A549 (cell line): ENCODE measurements around the gene CLDN17. TPM values are rescaled to one million over a fixed set of nuclear protein-coding genes. Genes with fewer than 3 reads are reported as not detected.

Experiments
- ATAC-seq, 2 experiments: fragments of 200-7000 bp in 1 of 2; fragments of >200 bp in 1 of 2; cut with Nextera tagmentation in 1 of 2; cut with Tn5 transposase in 1 of 2; 3 replicates each; pipeline versions ENCODE4 v1.8.0 to v1.9.1; 2018 to 2020; ENCODE audit warnings: mild to moderate bottlenecking in 1 of 2, moderate library complexity in 1 of 2
- CTCF ChIA-PET: fragments of 300-600 bp; sonication (Branson Sonifier 250); formaldehyde crosslinking; extraction: SDS; loops from one replicate; lab custom pipeline; 2021; ENCODE audit warnings: antibody characterized with exemption, inconsistent platforms; lab: Yijun Ruan, JAX
- POLR2A ChIA-PET: fragments of 350-600 bp; formaldehyde crosslinking; extraction: SDS; loops from one replicate; lab custom pipeline; 2021; ENCODE audit warnings: antibody characterized with exemption, inconsistent platforms; lab: Yijun Ruan, JAX
- DNase-seq, 2 experiments: peaks; one replicate each; pipeline versions ENCODE4 v3.0.0 to v3.0.0-alpha.2; 2011 to 2016; ENCODE audit warnings: low read depth in 1 of 2, low spot score in 1 of 2
- FAIRE-seq: peaks from 2 replicates; lab custom pipeline; 2011; peaks lifted over from hg19 to GRCh38; lab: Jason Lieb, UNC
- H3K27ac ChIP-seq, 2 experiments: fragments of >200 bp; sonication (Bioruptor Twin); formaldehyde crosslinking; 3 replicates each; pipeline ENCODE4 v1.5.1; 2016 to 2017
- H3K4me1 ChIP-seq: fragments of >200 bp; sonication (Bioruptor Twin); formaldehyde crosslinking; 3 replicates; pipeline ENCODE4 v1.6.1; 2016
- H3K4me2 ChIP-seq: fragments of >200 bp; sonication (Bioruptor Twin); formaldehyde crosslinking; 3 replicates; pipeline ENCODE4 v1.6.1; 2016
- H3K4me3 ChIP-seq: fragments of >200 bp; sonication (Bioruptor Twin); formaldehyde crosslinking; 3 replicates; pipeline ENCODE4 v1.5.1; 2016
- H3K9me3 ChIP-seq: fragments of >200 bp; sonication (Bioruptor Twin); formaldehyde crosslinking; 3 replicates; pipeline ENCODE4 v1.6.1; 2016
- ATOH8 ChIP-seq: fragments of 250-450 bp; sonication (Bioruptor Pico); IDR thresholded peaks from 2 replicates; pipeline ENCODE4 v1.5.0; 2020; ENCODE audit warnings: low read depth, mild to moderate bottlenecking, moderate library complexity
- CBX8 ChIP-seq: fragments of 200-600 bp; sonication (generic); IDR thresholded peaks from 2 replicates; pipeline ENCODE4 v1.6.1; 2016
- E2F6 ChIP-seq: IDR thresholded peaks from 2 replicates; pipeline ENCODE4 v1.6.1; 2012; ENCODE audit warnings: low read depth, borderline replicate concordance
- EP300 ChIP-seq, 2 experiments: fragments of >200 bp; sonication (Bioruptor Twin); formaldehyde crosslinking; IDR thresholded peaks; 2 replicates in 1 of 2; 3 replicates in 1 of 2; pipeline ENCODE4 v1.6.1; 2016 to 2017
- ESRRA ChIP-seq: fragments of 150-350 bp; IDR thresholded peaks from 2 replicates; pipeline ENCODE4 v1.6.1; 2014; ENCODE audit warnings: mild to moderate bottlenecking, low read length, borderline replicate concordance
- HES2 ChIP-seq: fragments of >200 bp; sonication (Bioruptor Twin); formaldehyde crosslinking; IDR thresholded peaks from 2 replicates; pipeline ENCODE4 v1.6.1; 2016
- MAFK ChIP-seq: fragments of 450-650 bp; IDR thresholded peaks from 2 replicates; pipeline ENCODE4 v1.6.1; 2014; ENCODE audit not compliant: partially characterized antibody
- NFE2L2 ChIP-seq: fragments of 150-350 bp; conservative IDR thresholded peaks from 2 replicates; pipeline ENCODE4 v1.6.1; 2014; ENCODE audit warnings: low read length
- NPAS2 ChIP-seq: fragments of 250-450 bp; sonication (Bioruptor Pico); IDR thresholded peaks from 2 replicates; pipeline ENCODE4 v1.8.0; 2022; ENCODE audit warnings: mild to moderate bottlenecking, moderate library complexity, borderline replicate concordance
- RCOR1 ChIP-seq: fragments of 150-350 bp; IDR thresholded peaks from 2 replicates; pipeline ENCODE4 v1.6.1; 2014; ENCODE audit warnings: antibody characterized with exemption, low read length, low read depth
- REST ChIP-seq: fragments of 200-600 bp; sonication (generic); IDR thresholded peaks from 2 replicates; pipeline ENCODE4 v1.6.1; 2016; ENCODE audit warnings: antibody characterized with exemption, mild to moderate bottlenecking, moderate library complexity
- SREBF2 ChIP-seq: fragments of 450-650 bp; IDR thresholded peaks from 2 replicates; pipeline ENCODE4 v1.6.1; 2014; ENCODE audit warnings: mild to moderate bottlenecking, moderate library complexity
- TP53 ChIP-seq: fragments of 250-450 bp; sonication (Bioruptor Pico); IDR thresholded peaks from 2 replicates; pipeline ENCODE4 v1.5.0; 2021; ENCODE audit warnings: mild to moderate bottlenecking, moderate library complexity
- ZC3H11A ChIP-seq: fragments of 450-650 bp; IDR thresholded peaks from 2 replicates; pipeline ENCODE4 v1.6.1; 2014; ENCODE audit warnings: antibody characterized with exemption, mild to moderate bottlenecking
- WGBS: methylation state at CpG from one replicate; pipeline ENCODE4 v1.1.6; 2017; ENCODE audit errors: missing lambda C conversion rate; 5-methylcytosine and 5-hydroxymethylcytosine counted together
- polyA plus RNA-seq, 4 experiments: library from polyadenylated mRNA; depleted of rRNA in 3 of 4; stranded (reverse); fragments of >200 nt; fragmentation: RNase III in 1 of 4; extraction: RNeasy Plus Mini Kit Qiagen cat#74134 plus additional on column Dnase treatment in 1 of 4; gene quantifications; 2 replicates in 3 of 4; 3 replicates in 1 of 4; pipeline ENCODE4 v1.2.3, GENCODE V29; 2011 to 2017

CLDN17 gene
- polyA plus RNA-seq, 2 of the 4 experiments (the other 2 are of a cell fraction) = not detected

- TF ChIP-seq NFE2L2 (peak; percentile 58), MAFK (peak; percentile 78), ZC3H11A (no peak)
- TF ChIP-seq, all 56 proteins: peak for 2
- Histone ChIP-seq H3K9me3 (no peaks in the 10 kb centered on the region), H3K4me3 (no peak overlapping the region), H3K4me2 (peak overlapping the region; percentile 37; the same call in 1 of the 3 replicates), H3K4me1 (no peaks in the 10 kb centered on the region), H3K27ac (peak overlapping the region; percentile 38 to 50; a peak in 3 of 6 replicates)
- no peak for FAIRE-seq
- ChIA-PET CTCF (no interaction called here), POLR2A (no interaction called here)
- DNase-seq = no peak
- peak in 1 of 2 experiments; percentile 33; a peak in 2 of 6 replicates for ATAC-seq
- WGBS = 19% methylated on average over 1 of the region's 1 CpG
These were observed 40.6 kb upstream of the CLDN17 start for GRCh38 chr21:30207252-30207579.

GRCh38 chr21:30206551-30207251 is 40.1 kb upstream of the CLDN17 start:
- H3K4me2 ChIP-seq = peak overlapping the region; percentile 37; the same call in 1 of the 3 replicates
- DNase-seq = peak in 1 of 2 experiments; percentile 48
- 22% methylated on average over 7 of the region's 7 CpGs for WGBS
- no peak for TF ChIP-seq HES2
- no peak for TF ChIP-seq NFE2L2
- TF ChIP-seq TP53 (CRISPR knock-in tag) = no peak
- TF ChIP-seq CBX8 = no peak
- TF ChIP-seq REST = no peak
- TF ChIP-seq RCOR1 = no peak
- no peak for TF ChIP-seq E2F6
- no peak for TF ChIP-seq NPAS2 (CRISPR knock-in tag)
- TF ChIP-seq, all 56 proteins: peak for 0
- H3K27ac ChIP-seq = peak overlapping the region; percentile 38 to 50; a peak in 4 of 6 replicates
- ChIA-PET POLR2A (no interaction called here), CTCF (no interaction called here)
- no peaks in the 10 kb centered on the region for H3K4me1 ChIP-seq
- peak; percentile 34 to 83; a peak in 4 of 6 replicates for ATAC-seq
- no peaks in the 10 kb centered on the region for H3K9me3 ChIP-seq
- FAIRE-seq = no peak
- H3K4me3 ChIP-seq = no peak overlapping the region

- WGBS = 8% methylated on average over 2 of the region's 2 CpGs
- FAIRE-seq (no peak), DNase-seq (no peak), ATAC-seq (no peak)
- Histone ChIP-seq H3K4me3 (no peak overlapping the region), H3K4me1 (no peaks in the 10 kb centered on the region), H3K27ac (no peak overlapping the region), H3K4me2 (no peak overlapping the region), H3K9me3 (no peaks in the 10 kb centered on the region)
- ChIA-PET CTCF (no interaction called here), POLR2A (no interaction called here)
- TF ChIP-seq ATOH8 (CRISPR knock-in tag) (no peak), ESRRA (no peak), E2F6 (no peak), SREBF2 (no peak), EP300 (IDR thresholded peaks at IDR 0.05) (no peak), HES2 (no peak)
These were observed 33.4 kb upstream of the CLDN17 start for GRCh38 chr21:30200000-30200399.
